ENCODE results near the gene DCAF11. TPM values are rescaled to one million over a fixed set of nuclear protein-coding genes. Genes with fewer than 3 reads are reported as not detected.

DCAF11 gene
- total RNA-seq, 1 donor = 47.9 TPM

- no peak for DNase-seq (ENCODE audit: low read depth)
Observed at GRCh38 chr14:24138396-24139271, 24.1 kb downstream of the DCAF11 start.

GRCh38 chr14:24139272-24139934 lies 24.8 kb downstream of the DCAF11 start:
- H3K4me3 ChIP-seq (ENCODE audit: low read depth, low read length) = peak overlapping the region; percentile 18
- no peak for DNase-seq (ENCODE audit: low read depth)
- no peak for TF ChIP-seq CTCF (IDR thresholded peaks at IDR 0.05; ENCODE audit: insufficient read depth, low read depth, low read length)

More at GRCh38 chr14:24138396-24139271, 24.1 kb downstream of the DCAF11 start:
- TF ChIP-seq CTCF (IDR thresholded peaks at IDR 0.05; ENCODE audit: insufficient read depth, low read depth, low read length) = no peak
- H3K4me3 ChIP-seq (ENCODE audit: low read depth, low read length) = no peak overlapping the region

GRCh38 chr14:24141097-24141880 lies 26.7 kb downstream of the DCAF11 start, which contains the start of gene EMC9:
TSS of gene EMC9 (minus strand) at chr14:24141591. CDS start at chr14:24141304, 287 bp downstream.
- H3K4me3 ChIP-seq (ENCODE audit: low read depth, low read length) = peak within 1 kb of the TSS; percentile 94
- peak; percentile 100 for DNase-seq (ENCODE audit: low read depth)
- TF ChIP-seq CTCF (IDR thresholded peaks at IDR 0.05; ENCODE audit: insufficient read depth, low read depth, low read length) = peak; percentile 37

- no peak for TF ChIP-seq CTCF (IDR thresholded peaks at IDR 0.05; ENCODE audit: insufficient read depth, low read depth, low read length)
- peak; percentile 16 for DNase-seq (ENCODE audit: low read depth)
- no peak overlapping the region for H3K4me3 ChIP-seq (ENCODE audit: low read depth, low read length)
Observed at GRCh38 chr14:24143511-24143910, 28.9 kb downstream of the DCAF11 start.

GRCh38 chr14:24144451-24144850 lies 29.9 kb downstream of the DCAF11 start:
- TF ChIP-seq CTCF (IDR thresholded peaks at IDR 0.05; ENCODE audit: insufficient read depth, low read depth, low read length) = no peak
- no peak for DNase-seq (ENCODE audit: low read depth)
- no peak overlapping the region for H3K4me3 ChIP-seq (ENCODE audit: low read depth, low read length)

- peak overlapping the region; percentile 87 for H3K4me3 ChIP-seq (ENCODE audit: low read depth, low read length)
Observed at GRCh38 chr14:24145219-24145618, 30.6 kb downstream of the DCAF11 start.

More at GRCh38 chr14:24145219-24145618, 30.6 kb downstream of the DCAF11 start:
- TF ChIP-seq CTCF (IDR thresholded peaks at IDR 0.05; ENCODE audit: insufficient read depth, low read depth, low read length) = no peak
- DNase-seq (ENCODE audit: low read depth) = no peak
